Testis (tissue), 2 donors: ENCODE results near the gene CASP14.

Experiments
- POLR2A ChIP-seq: fragments of 450-650 bp; IDR thresholded peaks from one replicate; pipeline ENCODE4 v1.6.1; 2017; ENCODE audit warnings: antibody characterized with exemption, mild to moderate bottlenecking, moderate library complexity
- TF ChIP-seq, protein P1 (sequence below), 3 experiments: fragments of 450-650 bp in 2 of 3; fragments of 200-600 bp in 1 of 3; sonication (generic) in 1 of 3; IDR thresholded peaks; one replicate each; pipeline ENCODE4 v1.5.1; 2016 to 2019; ENCODE audit warnings: antibody characterized with exemption in 3 of 3, mild to moderate bottlenecking in 2 of 3, moderate library complexity in 1 of 3

DNA sequence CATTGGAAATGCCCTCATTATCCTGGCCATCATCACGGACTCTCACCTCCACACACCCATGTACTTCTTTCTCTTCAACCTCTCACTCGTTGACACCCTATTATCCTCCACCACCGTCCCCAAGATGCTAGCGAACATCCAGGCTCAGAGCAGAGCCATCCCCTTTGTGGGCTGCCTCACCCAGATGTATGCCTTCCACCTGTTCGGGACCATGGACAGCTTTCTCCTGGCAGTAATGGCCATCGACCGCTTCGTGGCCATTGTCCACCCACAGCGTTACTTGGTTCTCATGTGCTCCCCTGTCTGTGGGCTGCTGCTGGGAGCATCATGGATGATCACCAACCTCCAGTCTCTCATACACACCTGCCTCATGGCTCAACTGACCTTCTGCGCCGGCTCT lies 37.9 kb downstream of the CASP14 start:
- TF ChIP-seq, protein P1, sequence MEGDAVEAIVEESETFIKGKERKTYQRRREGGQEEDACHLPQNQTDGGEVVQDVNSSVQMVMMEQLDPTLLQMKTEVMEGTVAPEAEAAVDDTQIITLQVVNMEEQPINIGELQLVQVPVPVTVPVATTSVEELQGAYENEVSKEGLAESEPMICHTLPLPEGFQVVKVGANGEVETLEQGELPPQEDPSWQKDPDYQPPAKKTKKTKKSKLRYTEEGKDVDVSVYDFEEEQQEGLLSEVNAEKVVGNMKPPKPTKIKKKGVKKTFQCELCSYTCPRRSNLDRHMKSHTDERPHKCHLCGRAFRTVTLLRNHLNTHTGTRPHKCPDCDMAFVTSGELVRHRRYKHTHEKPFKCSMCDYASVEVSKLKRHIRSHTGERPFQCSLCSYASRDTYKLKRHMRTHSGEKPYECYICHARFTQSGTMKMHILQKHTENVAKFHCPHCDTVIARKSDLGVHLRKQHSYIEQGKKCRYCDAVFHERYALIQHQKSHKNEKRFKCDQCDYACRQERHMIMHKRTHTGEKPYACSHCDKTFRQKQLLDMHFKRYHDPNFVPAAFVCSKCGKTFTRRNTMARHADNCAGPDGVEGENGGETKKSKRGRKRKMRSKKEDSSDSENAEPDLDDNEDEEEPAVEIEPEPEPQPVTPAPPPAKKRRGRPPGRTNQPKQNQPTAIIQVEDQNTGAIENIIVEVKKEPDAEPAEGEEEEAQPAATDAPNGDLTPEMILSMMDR (IDR thresholded peaks at IDR 0.05), result no peak
- no peak for TF ChIP-seq POLR2A
